K562 (cell line): Measurements from ENCODE around the gene ABHD12.

Experiments used
- CEBPB ChIP-seq: fragments of 450-650 bp; IDR thresholded peaks from 2 replicates; pipeline ENCODE4 v1.6.1; 2016; ENCODE audit warnings: missing genetic modification characterization, missing compliant biosample characterization
- CEBPZ ChIP-seq: fragments of 150-350 bp; IDR thresholded peaks from 2 replicates; pipeline ENCODE4 v1.6.1; 2014; ENCODE audit warnings: low read depth, mild to moderate bottlenecking, low read length, borderline replicate concordance
- CREB1 ChIP-seq, 2 experiments: sonication (generic) in 1 of 2; formaldehyde crosslinking in 1 of 2; IDR thresholded peaks; 2 replicates each; pipeline versions ENCODE4 v1.6.1 to v1.8.0; 2012 to 2022; ENCODE audit warnings: inconsistent platforms in 1 of 2, mild to moderate bottlenecking in 1 of 2, missing genetic modification reagents in 1 of 2, moderate library complexity in 1 of 2
- CTCF ChIP-seq, 3 experiments: IDR thresholded peaks in 2 of 3; conservative IDR thresholded peaks in 1 of 3; 2 replicates each; pipeline ENCODE4 v1.5.1; 2011 to 2012; ENCODE audit warnings: low read length in 3 of 3, mild to moderate bottlenecking in 3 of 3, control low read depth in 2 of 3, improper control_type of control experiment in 1 of 3, inconsistent platforms in 1 of 3, low read depth in 1 of 3, mixed read lengths in 1 of 3, moderate library complexity in 1 of 3; ENCODE audit not compliant: insufficient read depth in 2 of 3
- E2F4 ChIP-seq: sonication (generic); formaldehyde crosslinking; IDR thresholded peaks from 2 replicates; pipeline ENCODE4 v1.8.0; 2022; ENCODE audit warnings: mild to moderate bottlenecking, low read depth, missing genetic modification reagents
- EZH2 ChIP-seq: IDR thresholded peaks from 2 replicates; pipeline ENCODE4 v1.6.1; 2012; ENCODE audit warnings: low read depth, mild to moderate bottlenecking, inconsistent platforms, low read length, borderline replicate concordance
- MTA3 ChIP-seq: fragments of 450-650 bp; formaldehyde crosslinking; IDR thresholded peaks from 2 replicates; pipeline ENCODE4 v1.6.1; 2017; ENCODE audit warnings: mild to moderate bottlenecking, borderline replicate concordance
- POLR2A ChIP-seq: fragments of 450-650 bp; conservative IDR thresholded peaks from 2 replicates; pipeline ENCODE4 v1.6.1; 2016
- PRPF4 ChIP-seq: fragments of 200-400 bp; formaldehyde crosslinking; IDR thresholded peaks from one replicate; pipeline ENCODE4 v1.6.1; 2017; ENCODE audit warnings: low read length, low read depth, mild to moderate bottlenecking; ENCODE audit not compliant: insufficient read depth, poor library complexity, severe bottlenecking
- SMARCA5 ChIP-seq: fragments of 450-650 bp; IDR thresholded peaks from 2 replicates; pipeline ENCODE4 v1.6.1; 2016
- SRSF9 ChIP-seq: fragments of 200-400 bp; formaldehyde crosslinking; IDR thresholded peaks from 2 replicates; pipeline ENCODE4 v1.6.1; 2017; ENCODE audit warnings: low read depth, low read length, borderline replicate concordance
- YY1 ChIP-seq, 3 experiments: IDR thresholded peaks; 2 replicates each; pipeline ENCODE4 v1.6.1; 2011; ENCODE audit warnings: low read length in 2 of 3, mild to moderate bottlenecking in 2 of 3, moderate library complexity in 2 of 3, borderline replicate concordance in 1 of 3, control low read depth in 1 of 3, low read depth in 1 of 3; ENCODE audit not compliant: insufficient read depth in 3 of 3, insufficient replicate concordance in 2 of 3, control insufficient read depth in 1 of 3, insufficient read length in 1 of 3; ENCODE audit errors: extremely low read depth in 1 of 3
- ZNF24 ChIP-seq: fragments of 450-650 bp; IDR thresholded peaks from 2 replicates; pipeline ENCODE4 v1.6.1; 2016
- ZNF785 ChIP-seq: fragments of 250-450 bp; sonication (Bioruptor Pico); IDR thresholded peaks from 2 replicates; pipeline ENCODE4 v1.4.0; 2020; ENCODE audit warnings: mild to moderate bottlenecking

GRCh38 chr20:25439328-25439727, 48.7 kb upstream of the ABHD12 start:
- TF ChIP-seq EZH2 (no peak), CTCF (IDR thresholded peaks at IDR 0.05 in 2 of 3, conservative IDR thresholded peaks at IDR 0.05 in 1 of 3; ENCODE audit: insufficient read depth in 2 of 3, low read depth in 1 of 3, low read length in 3 of 3) (no peak), YY1 (IDR thresholded peaks at IDR 0.05; ENCODE audit: borderline replicate concordance in 1 of 3, control insufficient read depth in 1 of 3, extremely low read depth in 1 of 3, insufficient read depth in 3 of 3, insufficient read length in 1 of 3, insufficient replicate concordance in 2 of 3, low read depth in 1 of 3, low read length in 2 of 3) (no peak), CEBPB (tag) (no peak), SMARCA5 (no peak), E2F4 (CRISPR knock-in tag) (no peak), ZNF785 (CRISPR knock-in tag) (no peak), PRPF4 (no peak), CEBPZ (no peak), SRSF9 (no peak), CREB1 (IDR thresholded peaks at IDR 0.05) (no peak), CREB1 (CRISPR knock-in tag; IDR thresholded peaks at IDR 0.05) (no peak), MTA3 (no peak), ZNF24 (no peak), POLR2A (no peak)
